ENCODE results near the gene HTT.

HTT gene

GRCh38 chr4:3233391-3234071, 159.1 kb downstream of the HTT start:
- no peak overlapping the region for H3K27ac ChIP-seq (ENCODE audit: low read length)
- H2AFZ ChIP-seq (ENCODE audit: low read length): no peak overlapping the region
- H3K27me3 ChIP-seq (replicated peaks; ENCODE audit: insufficient read depth, low read length): no peaks in the 10 kb centered on the region
- H3K4me1 ChIP-seq (ENCODE audit: low read length): no peaks in the 10 kb centered on the region
- DNase-seq: no peak
- H3K9ac ChIP-seq (ENCODE audit: low read length): no peak overlapping the region
- no peaks in the 10 kb centered on the region for H3F3A ChIP-seq (ENCODE audit: insufficient read depth, low read length)
- H3K79me2 ChIP-seq (ENCODE audit: low read length): no peaks in the 10 kb centered on the region
- H3K9me3 ChIP-seq (replicated peaks; ENCODE audit: insufficient read depth, low read length): no peaks in the 10 kb centered on the region
- H3K4me3 ChIP-seq (ENCODE audit: low read length): no peak overlapping the region
- H3K4me2 ChIP-seq (ENCODE audit: low read depth, low read length): no peak overlapping the region
- no peaks in the 10 kb centered on the region for H3K9me2 ChIP-seq (replicated peaks; ENCODE audit: insufficient read depth, low read length)
- H4K20me1 ChIP-seq (ENCODE audit: insufficient read depth, low read length): no peaks in the 10 kb centered on the region
- peaks cover 4% of the 10 kb centered on the region; the same call in 1 of the 2 replicates for H3K36me3 ChIP-seq (replicated peaks; ENCODE audit: insufficient read depth, low read length)
- TF ChIP-seq EZH2 (optimal IDR thresholded peaks at IDR 0.05; ENCODE audit: low read depth, low read length) (no peak), EZH2phosphoT487 (IDR thresholded peaks at IDR 0.05; ENCODE audit: low read length) (no peak), CTCF (IDR thresholded peaks at IDR 0.05; ENCODE audit: low read length) (no peak)

GRCh38 chr4:3234171-3235029, 159.9 kb downstream of the HTT start:
- H3K36me3 ChIP-seq (replicated peaks; ENCODE audit: insufficient read depth, low read length): peaks cover 2% of the 10 kb centered on the region; the same call in 1 of the 2 replicates
- no peak for DNase-seq
- H3K9me3 ChIP-seq (replicated peaks; ENCODE audit: insufficient read depth, low read length): no peaks in the 10 kb centered on the region

GRCh38 chr4:3235030-3235345, 160.5 kb downstream of the HTT start:
- no peak overlapping the region for H3K4me2 ChIP-seq (ENCODE audit: low read depth, low read length)
- no peak overlapping the region for H2AFZ ChIP-seq (ENCODE audit: low read length)
- H3K9me3 ChIP-seq (replicated peaks; ENCODE audit: insufficient read depth, low read length): no peaks in the 10 kb centered on the region
- H3K9ac ChIP-seq (ENCODE audit: low read length): no peak overlapping the region
- no peaks in the 10 kb centered on the region for H3K9me2 ChIP-seq (replicated peaks; ENCODE audit: insufficient read depth, low read length)
- no peak for DNase-seq
- no peaks in the 10 kb centered on the region for H4K20me1 ChIP-seq (ENCODE audit: insufficient read depth, low read length)
- no peaks in the 10 kb centered on the region for H3F3A ChIP-seq (ENCODE audit: insufficient read depth, low read length)
- no peaks in the 10 kb centered on the region for H3K79me2 ChIP-seq (ENCODE audit: low read length)
- no peak for TF ChIP-seq CTCF (IDR thresholded peaks at IDR 0.05; ENCODE audit: low read length)
- no peak for TF ChIP-seq EZH2 (optimal IDR thresholded peaks at IDR 0.05; ENCODE audit: low read depth, low read length)
- no peak for TF ChIP-seq EZH2phosphoT487 (IDR thresholded peaks at IDR 0.05; ENCODE audit: low read length)
- H3K27ac ChIP-seq (ENCODE audit: low read length): no peak overlapping the region
- H3K4me3 ChIP-seq (ENCODE audit: low read length): no peak overlapping the region
- no peaks in the 10 kb centered on the region for H3K4me1 ChIP-seq (ENCODE audit: low read length)
- H3K36me3 ChIP-seq (replicated peaks; ENCODE audit: insufficient read depth, low read length): no peaks in the 10 kb centered on the region
- no peaks in the 10 kb centered on the region for H3K27me3 ChIP-seq (replicated peaks; ENCODE audit: insufficient read depth, low read length)

More at GRCh38 chr4:3234171-3235029, 159.9 kb downstream of the HTT start:
- TF ChIP-seq EZH2 (optimal IDR thresholded peaks at IDR 0.05; ENCODE audit: low read depth, low read length) (no peak), CTCF (IDR thresholded peaks at IDR 0.05; ENCODE audit: low read length) (no peak), EZH2phosphoT487 (IDR thresholded peaks at IDR 0.05; ENCODE audit: low read length) (no peak)
- H3K79me2 ChIP-seq (ENCODE audit: low read length): no peaks in the 10 kb centered on the region
- no peaks in the 10 kb centered on the region for H3K9me2 ChIP-seq (replicated peaks; ENCODE audit: insufficient read depth, low read length)
- H3K4me2 ChIP-seq (ENCODE audit: low read depth, low read length): no peak overlapping the region
- H2AFZ ChIP-seq (ENCODE audit: low read length): no peak overlapping the region
- H3K9ac ChIP-seq (ENCODE audit: low read length): no peak overlapping the region
- H3K4me3 ChIP-seq (ENCODE audit: low read length): no peak overlapping the region
- no peaks in the 10 kb centered on the region for H3K27me3 ChIP-seq (replicated peaks; ENCODE audit: insufficient read depth, low read length)
- no peaks in the 10 kb centered on the region for H4K20me1 ChIP-seq (ENCODE audit: insufficient read depth, low read length)
- no peak overlapping the region for H3K27ac ChIP-seq (ENCODE audit: low read length)
- H3F3A ChIP-seq (ENCODE audit: insufficient read depth, low read length): no peaks in the 10 kb centered on the region
- H3K4me1 ChIP-seq (ENCODE audit: low read length): no peaks in the 10 kb centered on the region
